Sigmoid colon (tissue), 4 donors: Measurements from ENCODE around the gene HEXD.

Experiments used
- CTCF ChIP-seq, 4 experiments: fragments of 450-650 bp in 3 of 4; fragments of 200-600 bp in 1 of 4; IDR thresholded peaks; one replicate each; pipeline ENCODE4 v1.5.1; 2016 to 2019; ENCODE audit warnings: antibody characterized with exemption in 4 of 4, mild to moderate bottlenecking in 3 of 4, moderate library complexity in 2 of 4
- EP300 ChIP-seq, 4 donors: sonication (generic); formaldehyde crosslinking; IDR thresholded peaks; one replicate each; pipeline ENCODE4 v1.6.1; 2017; ENCODE audit warnings: antibody characterized with exemption in 4 of 4

GRCh38 chr17:82429824-82430223 lies 11.7 kb downstream of the HEXD start:
- TF ChIP-seq CTCF (IDR thresholded peaks at IDR 0.05), result no peak
- no peak for TF ChIP-seq EP300 (IDR thresholded peaks at IDR 0.05)
